Activated T-helper 2 cell treated with anti-CD3 and anti-CD28 coated beads, Interferon-gamma antibody, Interleukin-2, Interleukin-4, amounts not matched to agents 10 μg/mL and 5 μg/mL and 100 μg/mL, durations not matched to agents 14 hours and 24 hours and 36 hours (primary cell): ENCODE data around the gene ADPRS. TPM values are rescaled to one million over a fixed set of nuclear protein-coding genes. Genes with fewer than 3 reads are reported as not detected.

Experiments
- DNase-seq: peaks from one replicate; pipeline ENCODE4 v3.0.0; 2021; ENCODE audit warnings: low spot score
- H3K27ac Mint-ChIP-seq: one replicate; pipeline ENCODE4 v1.8.0; 2021; ENCODE audit warnings: mixed read lengths
- H3K27me3 Mint-ChIP-seq: one replicate; pipeline ENCODE4 v1.8.0; 2021; ENCODE audit warnings: low read depth, mixed read lengths
- H3K36me3 Mint-ChIP-seq: one replicate; pipeline ENCODE4 v1.8.0; 2021; ENCODE audit warnings: low read depth, mixed read lengths
- H3K4me1 Mint-ChIP-seq: one replicate; pipeline ENCODE4 v1.8.0; 2021; ENCODE audit warnings: low read depth, mixed read lengths
- H3K4me3 Mint-ChIP-seq: one replicate; pipeline ENCODE4 v1.8.0; 2021; ENCODE audit warnings: low read depth, mild to moderate bottlenecking, moderate library complexity, mixed read lengths
- H3K9me3 Mint-ChIP-seq: one replicate; pipeline ENCODE4 v1.8.0; 2021; ENCODE audit warnings: mixed read lengths
- intact Hi-C: fragments of 100-400 bp; cut with micrococcal nuclease; formaldehyde crosslinking; loops from one replicate; pipeline ENCODE4 v1.15.1; 2023
- total RNA-seq: library from RNA; stranded (reverse); gene quantifications from 2 replicates; pipeline ENCODE4 v1.2.3, GENCODE V29; 2022

Gene ADPRS
- total RNA-seq, 1 donor from 2014 or later: 33.6 TPM

- intact Hi-C loops: loop anchor here (2.0 kb wide), 1 partner anchor 319 kb away; no protein-coding TSS in a partner anchor
- H3K9me3 Mint-ChIP-seq: no peaks in the 10 kb centered on the region
- no peaks in the 10 kb centered on the region for H3K36me3 Mint-ChIP-seq
- peaks cover 3% of the 10 kb centered on the region for H3K4me1 Mint-ChIP-seq
- DNase-seq: no peak
- no peak overlapping the region for H3K27ac Mint-ChIP-seq
- no peak overlapping the region for H3K4me3 Mint-ChIP-seq
- H3K27me3 Mint-ChIP-seq: no peaks in the 10 kb centered on the region
Observed at GRCh38 chr1:36101546-36101945, 12.9 kb downstream of the ADPRS start.

GRCh38 chr1:36106269-36106668 lies 17.6 kb downstream of the ADPRS start:
- peaks cover 10% of the 10 kb centered on the region for H3K4me1 Mint-ChIP-seq
- no peaks in the 10 kb centered on the region for H3K27me3 Mint-ChIP-seq
- intact Hi-C loops: no loop called here
- H3K4me3 Mint-ChIP-seq: no peak overlapping the region
- H3K36me3 Mint-ChIP-seq: no peaks in the 10 kb centered on the region
- DNase-seq: no peak
- no peaks in the 10 kb centered on the region for H3K9me3 Mint-ChIP-seq
- no peak overlapping the region for H3K27ac Mint-ChIP-seq

DNA sequence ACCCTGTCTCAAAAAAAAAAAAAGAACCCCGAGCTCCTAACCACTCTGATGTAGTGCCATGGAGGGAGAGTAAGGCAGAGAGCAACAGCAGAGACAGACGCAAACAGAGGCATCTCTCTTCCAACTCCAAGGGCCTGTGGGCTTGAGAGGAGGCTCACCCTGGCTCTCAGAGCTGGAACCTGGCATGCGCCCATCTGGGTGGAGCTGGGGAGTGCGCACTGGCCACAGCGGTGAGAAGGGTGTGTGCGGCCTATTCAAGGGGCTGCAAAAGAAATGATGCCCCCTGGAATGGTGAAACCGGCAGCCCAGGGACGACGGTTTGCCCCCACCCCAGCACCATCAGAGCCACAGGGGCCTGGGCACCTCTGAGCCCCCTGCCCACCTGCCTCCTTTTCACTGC lies 18.7 kb downstream of the ADPRS start:
- peaks cover 12% of the 10 kb centered on the region for H3K4me1 Mint-ChIP-seq
- H3K27me3 Mint-ChIP-seq: no peaks in the 10 kb centered on the region
- intact Hi-C loops: no loop called here
- no peak overlapping the region for H3K4me3 Mint-ChIP-seq
- DNase-seq: no peak
- no peaks in the 10 kb centered on the region for H3K9me3 Mint-ChIP-seq
- no peaks in the 10 kb centered on the region for H3K36me3 Mint-ChIP-seq
- no peak overlapping the region for H3K27ac Mint-ChIP-seq

- no peak for DNase-seq
- H3K4me1 Mint-ChIP-seq: peaks cover 12% of the 10 kb centered on the region
- intact Hi-C loops: no loop called here
- no peaks in the 10 kb centered on the region for H3K9me3 Mint-ChIP-seq
- no peaks in the 10 kb centered on the region for H3K36me3 Mint-ChIP-seq
- H3K27me3 Mint-ChIP-seq: no peaks in the 10 kb centered on the region
- no peak overlapping the region for H3K4me3 Mint-ChIP-seq
- no peak overlapping the region for H3K27ac Mint-ChIP-seq
Observed at GRCh38 chr1:36108314-36108713, 19.6 kb downstream of the ADPRS start.

- H3K4me1 Mint-ChIP-seq: peaks cover 12% of the 10 kb centered on the region
- H3K4me3 Mint-ChIP-seq: no peak overlapping the region
- peak; percentile 29 for DNase-seq
- intact Hi-C loops: no loop called here
- H3K36me3 Mint-ChIP-seq: no peaks in the 10 kb centered on the region
- H3K9me3 Mint-ChIP-seq: no peaks in the 10 kb centered on the region
- H3K27me3 Mint-ChIP-seq: no peaks in the 10 kb centered on the region
- peak overlapping the region; percentile 70 for H3K27ac Mint-ChIP-seq
Observed at GRCh38 chr1:36109041-36109679, 20.5 kb downstream of the ADPRS start.

DNA sequence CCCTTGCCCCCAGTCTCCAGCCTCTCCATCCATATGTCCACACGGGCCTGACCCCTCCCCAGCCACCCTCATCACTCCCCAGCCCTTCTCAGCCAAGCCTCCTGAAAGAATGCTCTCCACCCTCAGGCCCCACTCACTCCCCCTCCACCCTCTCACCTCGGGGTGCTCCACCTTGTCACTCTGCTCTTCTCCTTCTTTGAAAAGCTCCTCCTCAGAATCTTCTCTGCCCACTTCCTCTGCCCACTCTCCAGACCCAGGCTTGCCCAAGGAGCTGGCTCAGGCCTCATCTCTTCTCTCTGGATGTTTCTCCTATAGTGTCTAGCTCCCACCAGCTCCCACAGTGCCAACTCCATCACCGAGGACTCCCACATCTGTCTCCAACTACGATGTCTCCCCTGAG lies 22.5 kb downstream of the ADPRS start:
- H3K4me1 Mint-ChIP-seq: peaks cover 12% of the 10 kb centered on the region
- DNase-seq: no peak
- intact Hi-C loops: no loop called here
- H3K27ac Mint-ChIP-seq: peak overlapping the region; percentile 42
- H3K4me3 Mint-ChIP-seq: no peak overlapping the region
- no peaks in the 10 kb centered on the region for H3K27me3 Mint-ChIP-seq
- H3K9me3 Mint-ChIP-seq: no peaks in the 10 kb centered on the region
- no peaks in the 10 kb centered on the region for H3K36me3 Mint-ChIP-seq

DNA sequence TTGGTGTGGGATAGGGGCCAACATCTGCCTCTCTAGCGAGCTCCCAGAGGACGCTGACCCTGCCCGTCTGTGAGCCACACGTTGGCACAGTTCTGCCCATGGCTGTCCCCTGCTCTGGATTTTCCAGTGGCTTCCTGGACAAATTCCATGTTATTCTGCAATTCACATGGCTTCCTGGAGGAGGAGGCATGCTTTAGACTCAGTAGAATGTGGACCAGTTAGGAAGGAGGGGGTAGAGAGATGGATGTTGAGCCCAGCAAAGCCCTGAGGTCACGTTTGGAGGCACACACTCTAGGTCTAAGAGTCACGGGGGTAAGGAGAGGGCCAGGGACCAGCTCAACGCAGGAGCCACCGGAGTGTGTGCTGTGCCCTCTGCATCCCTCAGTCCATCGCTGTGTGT lies 24.1 kb downstream of the ADPRS start:
- no peak overlapping the region for H3K4me3 Mint-ChIP-seq
- H3K27ac Mint-ChIP-seq: no peak overlapping the region

GRCh38 chr1:36114371-36114770 lies 25.7 kb downstream of the ADPRS start:
- Mint-ChIP-seq H3K27ac (no peak overlapping the region), H3K27me3 (no peaks in the 10 kb centered on the region), H3K4me1 (peaks cover 5% of the 10 kb centered on the region), H3K4me3 (no peak overlapping the region), H3K9me3 (no peaks in the 10 kb centered on the region), H3K36me3 (no peaks in the 10 kb centered on the region)
- DNase-seq: no peak
- intact Hi-C loops: no loop called here

More for the DNA sequence above, 24.1 kb downstream of the ADPRS start:
- H3K4me1 Mint-ChIP-seq: peaks cover 12% of the 10 kb centered on the region
- no peaks in the 10 kb centered on the region for H3K36me3 Mint-ChIP-seq
- H3K9me3 Mint-ChIP-seq: no peaks in the 10 kb centered on the region
- intact Hi-C loops: no loop called here
- no peak for DNase-seq
- H3K27me3 Mint-ChIP-seq: no peaks in the 10 kb centered on the region

GRCh38 chr1:36115200-36115669 lies 26.5 kb downstream of the ADPRS start:
- Mint-ChIP-seq H3K9me3 (no peaks in the 10 kb centered on the region), H3K36me3 (no peaks in the 10 kb centered on the region), H3K4me3 (no peak overlapping the region), H3K27ac (no peak overlapping the region), H3K4me1 (peaks cover 4% of the 10 kb centered on the region), H3K27me3 (no peaks in the 10 kb centered on the region)
- intact Hi-C loops: no loop called here
- no peak for DNase-seq

- Mint-ChIP-seq H3K9me3 (no peaks in the 10 kb centered on the region), H3K4me3 (no peak overlapping the region), H3K4me1 (peaks cover 4% of the 10 kb centered on the region), H3K27ac (no peak overlapping the region), H3K27me3 (no peaks in the 10 kb centered on the region), H3K36me3 (no peaks in the 10 kb centered on the region)
- no peak for DNase-seq
- intact Hi-C loops: no loop called here
Observed at GRCh38 chr1:36115931-36116330, 27.2 kb downstream of the ADPRS start.

DNA sequence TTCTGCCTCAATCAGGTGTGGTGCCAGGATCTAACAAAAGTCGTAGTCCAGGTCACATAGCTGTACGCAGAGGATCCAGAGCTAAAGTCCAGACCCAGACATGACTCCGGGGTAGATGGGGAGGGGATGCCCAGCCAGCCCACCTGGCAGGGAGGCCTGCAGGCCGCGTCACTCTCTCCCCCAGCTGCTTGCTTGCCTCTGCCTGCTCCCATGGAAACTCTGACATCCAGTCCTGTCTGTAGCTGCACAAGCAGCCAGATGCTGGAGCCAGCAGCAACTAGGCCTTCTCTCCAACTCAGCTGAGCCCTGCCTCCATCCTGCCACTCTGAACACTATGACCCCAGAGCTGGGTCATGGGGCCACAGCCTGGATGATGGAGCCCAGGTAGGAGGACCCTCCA lies 28.2 kb downstream of the ADPRS start:
- H3K36me3 Mint-ChIP-seq: no peaks in the 10 kb centered on the region
- H3K4me1 Mint-ChIP-seq: no peaks in the 10 kb centered on the region

DNA sequence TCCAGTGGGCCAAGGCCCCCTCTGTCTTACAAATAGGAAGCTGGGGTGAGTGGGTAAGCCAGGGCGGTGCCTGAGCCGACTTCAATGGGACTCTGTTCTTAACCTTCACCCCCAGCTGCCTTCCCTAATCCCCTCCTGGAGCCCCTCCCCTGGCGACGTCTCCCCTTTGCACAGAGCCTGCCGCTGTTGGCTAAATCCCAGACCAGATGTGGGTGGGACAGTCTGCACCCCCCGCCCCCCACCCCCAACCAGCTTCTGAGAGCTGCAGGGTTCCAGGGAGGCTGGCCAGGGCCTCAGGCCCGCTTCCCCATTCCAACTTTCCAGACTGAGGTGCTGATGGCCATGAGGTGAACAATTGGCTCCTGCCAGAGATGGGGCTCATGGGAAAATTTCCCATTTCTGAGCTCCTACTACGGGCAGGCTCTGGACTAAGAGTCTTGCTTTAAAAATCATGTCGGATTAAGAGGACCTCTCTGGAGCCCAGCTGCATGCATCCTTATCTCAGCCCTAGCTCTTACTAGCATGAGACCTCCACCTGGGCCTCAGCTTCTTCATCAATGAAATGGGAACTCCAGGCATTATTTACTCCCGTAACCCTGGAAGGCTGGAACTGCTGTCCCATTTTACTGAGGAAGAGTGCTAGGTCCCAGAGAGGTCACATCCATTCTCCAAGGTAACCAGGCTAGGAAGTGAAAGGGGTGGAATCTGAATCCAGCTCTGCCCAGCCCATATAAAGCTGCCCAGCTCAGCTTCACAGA lies 29.9 kb downstream of the ADPRS start:
- Mint-ChIP-seq H3K27ac (no peak overlapping the region), H3K27me3 (peaks cover 19% of the 10 kb centered on the region), H3K9me3 (no peaks in the 10 kb centered on the region), H3K4me3 (no peak overlapping the region), H3K4me1 (peaks cover 9% of the 10 kb centered on the region), H3K36me3 (no peaks in the 10 kb centered on the region)
- no peak for DNase-seq
- intact Hi-C loops: no loop called here

More for the DNA sequence above, 28.2 kb downstream of the ADPRS start:
- DNase-seq: no peak
- Mint-ChIP-seq H3K27ac (no peak overlapping the region), H3K4me3 (no peak overlapping the region), H3K9me3 (no peaks in the 10 kb centered on the region), H3K27me3 (peaks cover 3% of the 10 kb centered on the region)
- intact Hi-C loops: no loop called here

- H3K36me3 Mint-ChIP-seq: no peaks in the 10 kb centered on the region
- H3K4me3 Mint-ChIP-seq: no peak overlapping the region
- DNase-seq: no peak
- intact Hi-C loops: no loop called here
- no peaks in the 10 kb centered on the region for H3K9me3 Mint-ChIP-seq
- H3K27me3 Mint-ChIP-seq: peaks cover 26% of the 10 kb centered on the region
- H3K4me1 Mint-ChIP-seq: peaks cover 9% of the 10 kb centered on the region
- no peak overlapping the region for H3K27ac Mint-ChIP-seq
Observed at GRCh38 chr1:36119456-36119855, 30.8 kb downstream of the ADPRS start.
